Non-pigmented ciliary epithelial cell (primary cell): ENCODE data around the gene HBQ1.
"Not testable (repeated sequence)": the region's sequence is repeated elsewhere in the genome, so short reads cannot be mapped to it uniquely, and the experiment has no call there.

Experiments used
- DNase-seq: peaks from one replicate; pipeline ENCODE4 v3.0.0-alpha.2; 2010; ENCODE audit warnings: low read depth

The HBQ1 gene

DNA sequence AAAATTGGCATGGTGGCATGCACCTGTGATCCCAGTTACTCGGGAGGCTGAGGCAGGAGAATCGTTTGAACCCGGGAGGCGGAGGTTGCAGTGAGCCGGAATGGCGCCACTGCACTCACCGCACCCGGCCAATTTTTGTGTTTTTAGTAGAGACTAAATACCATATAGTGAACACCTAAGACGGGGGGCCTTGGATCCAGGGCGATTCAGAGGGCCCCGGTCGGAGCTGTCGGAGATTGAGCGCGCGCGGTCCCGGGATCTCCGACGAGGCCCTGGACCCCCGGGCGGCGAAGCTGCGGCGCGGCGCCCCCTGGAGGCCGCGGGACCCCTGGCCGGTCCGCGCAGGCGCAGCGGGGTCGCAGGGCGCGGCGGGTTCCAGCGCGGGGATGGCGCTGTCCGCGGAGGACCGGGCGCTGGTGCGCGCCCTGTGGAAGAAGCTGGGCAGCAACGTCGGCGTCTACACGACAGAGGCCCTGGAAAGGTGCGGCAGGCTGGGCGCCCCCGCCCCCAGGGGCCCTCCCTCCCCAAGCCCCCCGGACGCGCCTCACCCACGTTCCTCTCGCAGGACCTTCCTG lies at the start of gene HBQ1:
Gene HBQ1 (plus strand): TSS at position 359 of the 575 bp plus-strand sequence. CDS start 28 bp downstream, at position 387.
- no peak for DNase-seq

- no peak for DNase-seq
Measured at GRCh38 chr16:130533-131173, 49.6 kb upstream of the HBQ1 start.

GRCh38 chr16:132120-132519 lies 48.1 kb upstream of the HBQ1 start:
- no peak for DNase-seq

DNA sequence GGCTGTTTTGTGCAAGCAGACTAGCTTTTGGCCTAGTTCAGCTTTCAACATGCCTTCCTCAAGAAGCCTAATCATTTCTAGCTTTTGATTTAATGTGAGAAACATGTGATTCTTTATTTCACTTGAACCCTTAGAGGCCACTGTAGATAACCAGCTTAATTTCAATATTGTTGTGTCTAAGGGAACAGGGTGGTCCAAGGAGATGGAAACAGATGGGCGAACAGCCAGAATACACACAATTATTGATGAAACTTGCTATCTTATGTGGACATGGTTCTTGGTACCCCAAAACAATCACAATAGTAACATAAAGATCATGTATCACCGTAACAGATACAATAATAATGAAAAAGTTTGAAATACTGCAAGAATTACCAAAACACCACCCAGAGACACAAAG lies 46.5 kb upstream of the HBQ1 start:
- no peak for DNase-seq

- DNase-seq = no peak
Measured at GRCh38 chr16:138049-138417, 42.2 kb upstream of the HBQ1 start.

DNA sequence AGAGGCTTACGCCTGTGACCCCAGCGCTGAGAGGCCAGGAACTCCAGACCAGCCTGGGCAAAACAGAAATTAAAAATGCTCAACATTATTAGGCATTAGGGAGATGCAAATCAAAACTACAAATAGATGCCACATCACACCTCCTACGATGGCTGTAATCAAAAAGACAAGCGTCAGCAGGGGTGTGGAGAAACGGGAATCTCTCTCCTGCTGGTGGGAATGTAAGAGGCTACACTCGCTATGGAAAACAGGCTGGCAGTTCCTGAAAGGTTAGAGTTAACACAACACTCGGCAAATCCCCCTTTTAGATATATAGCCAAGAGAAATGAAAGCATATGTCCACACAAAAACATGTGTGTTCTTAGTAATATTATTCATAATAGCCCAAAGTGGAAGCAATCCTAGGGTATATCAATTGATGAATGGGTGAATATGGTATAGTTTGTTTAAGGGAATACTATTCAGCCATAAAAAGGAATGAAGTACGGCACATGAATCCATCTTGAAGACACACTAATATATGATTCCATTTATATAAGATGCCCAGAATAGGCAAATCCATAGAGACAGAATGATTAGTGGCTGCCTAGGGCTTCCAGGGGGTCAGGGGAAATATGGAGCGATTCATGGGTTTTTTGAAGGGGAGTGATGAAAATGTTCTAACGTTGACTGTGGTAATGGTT lies 39.9 kb upstream of the HBQ1 start:
- DNase-seq = no peak

GRCh38 chr16:142405-142967 lies 37.8 kb upstream of the HBQ1 start:
- no peak for DNase-seq

GRCh38 chr16:143047-143446 lies 37.2 kb upstream of the HBQ1 start:
- no peak for DNase-seq

DNA sequence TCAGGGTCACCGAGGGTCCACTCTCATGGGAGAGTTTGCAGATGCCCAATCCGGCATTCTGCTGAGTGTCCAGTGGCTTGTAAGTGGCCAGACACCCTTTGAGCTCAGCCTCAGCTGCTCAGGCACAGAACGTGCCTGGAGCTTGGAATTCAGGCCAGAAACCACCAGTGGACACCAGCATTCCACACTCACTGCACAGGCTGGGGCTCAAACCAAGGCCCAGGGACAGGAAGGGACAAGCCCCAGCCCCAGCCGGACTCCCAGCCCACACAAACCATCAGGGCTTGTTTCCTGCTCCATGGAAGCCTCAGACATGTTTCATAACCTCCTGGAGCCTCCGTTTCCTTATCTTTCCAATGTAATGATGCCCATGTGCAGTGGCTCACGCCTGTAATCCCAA lies 36.8 kb upstream of the HBQ1 start:
- DNase-seq = no peak

GRCh38 chr16:144797-145252 lies 35.4 kb upstream of the HBQ1 start:
- no peak for DNase-seq

- DNase-seq = no peak
Measured at GRCh38 chr16:146646-147045, 33.6 kb upstream of the HBQ1 start.

DNA sequence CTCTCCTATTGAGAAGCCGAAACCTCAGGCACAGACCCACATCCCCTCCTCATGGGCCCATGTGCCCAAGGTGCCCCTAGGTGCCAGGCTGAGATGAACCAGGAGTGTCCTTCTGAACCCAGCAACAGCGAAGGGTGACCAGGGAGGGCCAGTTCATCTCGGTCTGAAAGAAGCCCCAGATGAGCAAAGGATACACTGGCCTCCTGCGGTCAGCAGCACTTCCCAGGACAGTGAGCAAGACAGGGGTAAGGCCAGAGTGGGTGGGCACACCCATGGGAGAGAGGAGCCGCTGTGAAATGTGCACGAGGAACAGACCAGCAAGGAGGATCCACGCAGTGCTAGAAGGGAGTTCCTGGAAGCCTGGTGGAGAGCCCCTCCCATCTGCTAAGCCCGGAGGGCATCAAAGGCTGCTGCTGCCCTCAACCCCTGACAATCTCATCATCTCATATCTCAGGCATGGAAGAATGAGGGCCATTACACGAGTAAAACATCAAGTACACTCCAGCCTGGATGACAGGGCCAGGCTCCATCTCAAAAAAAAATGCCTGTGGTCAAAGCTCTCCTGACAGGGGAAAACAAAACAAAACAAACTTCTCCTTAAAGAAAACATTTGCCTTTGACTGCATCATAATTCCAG lies 31.1 kb upstream of the HBQ1 start:
- no peak for DNase-seq

DNA sequence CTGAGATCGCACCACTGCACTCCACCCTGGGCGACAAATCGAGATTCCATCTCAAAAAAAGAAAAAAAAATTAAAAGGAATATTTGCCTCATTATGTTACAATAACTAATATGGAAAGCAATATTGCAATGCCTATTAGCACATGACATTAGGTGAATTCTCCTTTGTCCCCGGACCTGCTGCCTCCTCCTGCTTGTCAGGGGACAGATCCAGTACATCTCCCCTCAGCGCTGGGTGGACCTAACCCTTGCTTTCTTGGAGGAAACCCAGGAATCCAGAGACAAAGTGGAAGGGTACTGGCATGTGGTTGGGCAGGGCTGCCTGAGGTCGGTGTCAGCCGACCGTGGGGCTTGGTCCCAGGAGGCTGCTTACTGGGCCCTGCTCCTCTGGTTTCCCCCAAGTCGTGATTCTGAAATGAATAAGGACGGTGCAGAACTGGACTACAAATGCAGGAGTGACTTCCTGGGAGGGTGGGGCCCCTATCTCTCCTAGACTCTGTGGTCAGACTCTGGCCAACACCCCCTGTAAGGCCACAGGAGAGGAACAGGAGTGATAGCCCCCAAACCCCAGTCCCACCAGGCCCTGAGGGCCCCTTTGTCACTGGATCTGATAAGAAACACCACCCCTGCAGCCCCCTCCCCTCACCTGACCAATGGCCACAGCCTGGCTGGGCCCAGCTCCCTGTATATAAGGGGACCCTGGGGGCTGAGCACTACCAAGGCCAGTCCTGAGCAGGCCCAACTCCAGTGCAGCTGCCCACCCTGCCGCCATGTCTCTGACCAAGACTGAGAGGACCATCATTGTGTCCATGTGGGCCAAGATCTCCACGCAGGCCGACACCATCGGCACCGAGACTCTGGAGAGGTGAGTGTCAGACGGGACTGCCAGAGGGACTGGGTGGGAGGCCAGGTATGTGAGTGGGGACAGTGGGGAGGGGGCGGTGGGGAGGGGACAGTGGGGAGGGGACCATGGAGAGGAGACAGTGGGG lies 27.8 kb upstream of the HBQ1 start, which contains the start of gene HBZ:
Gene HBZ (plus strand): TSS at position 504 of the 988 bp plus-strand sequence. CDS start 266 bp downstream, at position 770.
- DNase-seq = no peak

- not testable (repeated sequence) for DNase-seq
Measured at GRCh38 chr16:153129-153521, 27.1 kb upstream of the HBQ1 start.

- not testable (repeated sequence) for DNase-seq
Measured at GRCh38 chr16:153550-154216, 26.6 kb upstream of the HBQ1 start.

- DNase-seq = no peak
Measured at GRCh38 chr16:154217-155030, 25.8 kb upstream of the HBQ1 start.

- DNase-seq = no peak
Measured at GRCh38 chr16:155031-155398, 25.2 kb upstream of the HBQ1 start.

- DNase-seq = no peak
Measured at GRCh38 chr16:159136-159849, 21.0 kb upstream of the HBQ1 start.

GRCh38 chr16:160242-160641 lies 20.0 kb upstream of the HBQ1 start:
- DNase-seq = not testable (repeated sequence)
